CD8-positive, alpha-beta memory T cell (primary cell): ENCODE data around the gene CNOT2. TPM values are rescaled to one million over a fixed set of nuclear protein-coding genes. Genes with fewer than 3 reads are reported as not detected.

Experiments used
- CTCF ChIA-PET: fragments of 350-600 bp; sonication (Branson Sonifier 250); formaldehyde crosslinking; loops from one replicate; lab custom pipeline; 2021; ENCODE audit warnings: antibody characterized with exemption; lab: Charles Lee
- POLR2A ChIA-PET: fragments of 350-600 bp; sonication (Branson Sonifier 250); formaldehyde crosslinking; loops from one replicate; lab custom pipeline; 2021; ENCODE audit warnings: antibody characterized with exemption; lab: Charles Lee
- DNase-seq, 5 donors: peaks; one replicate each; pipeline versions ENCODE4 v3.0.0 to v3.0.0-alpha.2; 2020 to 2022; ENCODE audit warnings: mixed read lengths in 1 of 5
- H3K27ac ChIP-seq: one replicate; pipeline ENCODE4 v1.7.0; 2013; ENCODE audit warnings: low read depth, mild to moderate bottlenecking, low read length, moderate library complexity
- H3K27me3 ChIP-seq: 2 replicates; pipeline ENCODE4 v1.7.0; 2013; ENCODE audit warnings: low read length, mild to moderate bottlenecking; ENCODE audit not compliant: insufficient read depth, poor library complexity, severe bottlenecking
- H3K36me3 ChIP-seq: 2 replicates; pipeline ENCODE4 v1.7.0; 2013; ENCODE audit warnings: mild to moderate bottlenecking, low read length, moderate library complexity; ENCODE audit not compliant: insufficient read depth
- H3K4me1 ChIP-seq: 2 replicates; pipeline ENCODE4 v1.7.0; 2013; ENCODE audit warnings: mild to moderate bottlenecking, low read length, moderate library complexity; ENCODE audit not compliant: insufficient read depth
- H3K4me3 ChIP-seq: 2 replicates; pipeline ENCODE4 v1.7.0; 2013; ENCODE audit warnings: mild to moderate bottlenecking, low read length
- H3K9me3 ChIP-seq: 2 replicates; pipeline ENCODE4 v1.7.0; 2013; ENCODE audit warnings: mild to moderate bottlenecking, low read length
- H3K27ac Mint-ChIP-seq, 8 donors: one replicate each; pipeline ENCODE4 v1.8.0; 2020 to 2021; ENCODE audit warnings: mixed read lengths in 8 of 8, mild to moderate bottlenecking in 6 of 8, inconsistent platforms in 3 of 8, moderate library complexity in 3 of 8
- H3K27me3 Mint-ChIP-seq, 2 donors: one replicate each; pipeline ENCODE4 v1.8.0; 2020 to 2021; ENCODE audit warnings: mixed read lengths in 2 of 2, mild to moderate bottlenecking in 1 of 2, moderate library complexity in 1 of 2
- H3K36me3 Mint-ChIP-seq, 3 donors: one replicate each; pipeline ENCODE4 v1.8.0; 2020 to 2021; ENCODE audit warnings: mixed read lengths in 3 of 3, inconsistent platforms in 1 of 3, mild to moderate bottlenecking in 1 of 3
- H3K4me1 Mint-ChIP-seq, 3 donors: one replicate each; pipeline ENCODE4 v1.8.0; 2020 to 2021; ENCODE audit warnings: mixed read lengths in 3 of 3, inconsistent platforms in 1 of 3, mild to moderate bottlenecking in 1 of 3
- H3K4me3 Mint-ChIP-seq, 7 donors: one replicate each; pipeline ENCODE4 v1.8.0; 2020 to 2021; ENCODE audit warnings: mixed read lengths in 7 of 7, mild to moderate bottlenecking in 6 of 7, moderate library complexity in 4 of 7, inconsistent platforms in 2 of 7
- H3K9me3 Mint-ChIP-seq, 5 donors: one replicate each; pipeline ENCODE4 v1.8.0; 2020 to 2022; ENCODE audit warnings: mixed read lengths in 5 of 5, mild to moderate bottlenecking in 3 of 5, moderate library complexity in 2 of 5, inconsistent platforms in 1 of 5
- polyA plus RNA-seq: library from polyadenylated mRNA; unstranded; fragments of 300-500 nt; fragmentation: Illumina TruSeq; gene quantifications from one replicate; pipeline ENCODE4 v1.2.3, GENCODE V29; 2021
- total RNA-seq, 2 experiments: library from RNA; stranded (reverse); gene quantifications; one replicate each; pipeline ENCODE4 v1.2.3, GENCODE V29; 2021

CNOT2 gene, protein sequence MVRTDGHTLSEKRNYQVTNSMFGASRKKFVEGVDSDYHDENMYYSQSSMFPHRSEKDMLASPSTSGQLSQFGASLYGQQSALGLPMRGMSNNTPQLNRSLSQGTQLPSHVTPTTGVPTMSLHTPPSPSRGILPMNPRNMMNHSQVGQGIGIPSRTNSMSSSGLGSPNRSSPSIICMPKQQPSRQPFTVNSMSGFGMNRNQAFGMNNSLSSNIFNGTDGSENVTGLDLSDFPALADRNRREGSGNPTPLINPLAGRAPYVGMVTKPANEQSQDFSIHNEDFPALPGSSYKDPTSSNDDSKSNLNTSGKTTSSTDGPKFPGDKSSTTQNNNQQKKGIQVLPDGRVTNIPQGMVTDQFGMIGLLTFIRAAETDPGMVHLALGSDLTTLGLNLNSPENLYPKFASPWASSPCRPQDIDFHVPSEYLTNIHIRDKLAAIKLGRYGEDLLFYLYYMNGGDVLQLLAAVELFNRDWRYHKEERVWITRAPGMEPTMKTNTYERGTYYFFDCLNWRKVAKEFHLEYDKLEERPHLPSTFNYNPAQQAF
- total RNA-seq (10 to 100 TPM; 70.5 to 73.7 TPM), polyA plus RNA-seq (118 TPM)

DNA sequence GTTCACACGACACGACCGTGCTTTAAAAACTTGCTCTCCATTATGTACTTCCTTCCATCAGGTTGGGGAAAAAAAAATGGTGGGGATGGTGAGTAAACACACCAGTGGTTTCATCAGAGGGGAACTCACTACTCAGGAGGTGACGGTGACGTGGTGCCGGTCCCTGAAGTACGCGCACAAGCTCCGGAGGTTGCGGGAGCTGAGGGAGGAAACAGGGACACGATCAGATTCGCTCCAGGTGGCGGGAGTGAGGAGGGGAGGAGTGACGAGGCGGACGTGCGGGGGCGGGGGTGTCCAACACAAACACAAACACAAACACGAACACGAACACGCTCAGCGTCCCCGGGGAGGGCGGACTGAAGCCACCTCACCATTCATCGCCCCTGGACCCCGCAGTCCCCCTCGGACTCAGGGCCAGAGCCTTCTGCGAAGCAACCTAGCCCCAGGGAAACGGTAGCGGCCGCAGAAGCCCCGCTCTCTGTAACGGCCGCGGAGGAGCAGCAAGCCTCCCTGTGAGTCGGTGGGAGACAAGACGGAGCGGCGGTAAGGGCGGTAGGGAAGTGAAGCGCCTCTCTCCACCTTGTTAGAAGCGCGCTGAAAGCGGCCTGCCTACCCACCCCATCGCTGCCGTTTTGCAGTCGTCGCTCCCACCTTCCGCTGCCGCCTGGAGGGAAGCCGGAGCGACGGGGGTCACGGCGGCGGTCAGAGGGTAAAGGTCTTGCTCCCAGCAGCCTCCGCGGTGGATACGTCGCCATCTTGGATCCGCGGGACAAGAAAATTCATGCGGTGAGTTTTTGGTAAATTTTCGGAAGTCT is at the start of gene CNOT2:
TSS of gene CNOT2 (plus strand) at position 739 of the 815 bp plus-strand sequence. CDS start 34,794 bp downstream, outside the sequence.
- DNase-seq = peak; percentile 85 to 93 (median 87)

DNA sequence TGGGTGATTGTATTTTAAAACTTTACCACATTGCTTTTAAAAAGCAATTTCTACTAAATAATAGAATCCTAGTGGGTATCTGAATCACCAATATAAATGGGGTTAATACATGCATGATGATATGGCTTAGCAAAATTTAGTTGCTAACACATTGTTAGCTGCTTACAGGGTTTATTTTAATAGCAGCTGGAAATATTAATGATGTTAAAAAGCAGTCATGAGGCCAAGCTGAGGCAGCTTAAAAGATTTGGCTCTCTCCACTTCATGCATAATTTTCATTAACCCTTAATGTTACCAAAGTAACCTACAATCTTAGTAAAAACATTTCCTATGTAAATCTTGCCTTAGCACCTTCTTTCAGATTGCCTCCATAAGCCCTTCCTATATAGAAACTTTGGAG is 49.2 kb upstream of the CNOT2 start:
- no peaks in the 10 kb centered on the region for H3K27me3 ChIP-seq
- Mint-ChIP-seq H3K36me3 (peaks cover 0 to 2% (median 0%) of the 10 kb centered on the region in 3 donors), H3K9me3 (no peaks in the 10 kb centered on the region), H3K4me3 (no peak overlapping the region), H3K4me1 (no peaks in the 10 kb centered on the region), H3K27ac (no peak overlapping the region), H3K27me3 (peaks cover 1 to 8% of the 10 kb centered on the region in 2 donors)
- POLR2A ChIA-PET = no interaction called here
- no peaks in the 10 kb centered on the region for H3K36me3 ChIP-seq
- H3K4me1 ChIP-seq = no peaks in the 10 kb centered on the region
- H3K4me3 ChIP-seq = no peak overlapping the region
- DNase-seq = no peak
- no peaks in the 10 kb centered on the region for H3K9me3 ChIP-seq
- no peak overlapping the region for H3K27ac ChIP-seq
- CTCF ChIA-PET = no interaction called here

More for the DNA sequence above, at the start of gene CNOT2:
- Mint-ChIP-seq H3K4me1 (peaks cover 62 to 80% (median 78%) of the 10 kb centered on the region in 3 donors), H3K27me3 (peaks cover 0 to 2% of the 10 kb centered on the region in 2 donors), H3K9me3 (no peaks in the 10 kb centered on the region), H3K27ac (peak within 1 kb of the TSS; percentile 95 to 100 (median 100)), H3K4me3 (peak within 1 kb of the TSS; percentile 93 to 100 (median 97)), H3K36me3 (peaks cover 6 to 67% (median 14%) of the 10 kb centered on the region in 3 donors)
- Histone ChIP-seq H3K36me3 (peaks cover 16% of the 10 kb centered on the region), H3K27ac (peak within 1 kb of the TSS; percentile 97), H3K9me3 (no peaks in the 10 kb centered on the region), H3K4me1 (peaks cover 56% of the 10 kb centered on the region), H3K27me3 (no peaks in the 10 kb centered on the region), H3K4me3 (peak within 1 kb of the TSS; percentile 98)
- CTCF ChIA-PET = interaction anchor here (1.2 kb wide), 1 partner anchor 10 kb away, joined by 3 read pairs; no protein-coding TSS in a partner anchor
- POLR2A ChIA-PET = interaction anchor here (0.8 to 1.3 kb wide), 3 partner anchors 36 to 1421 kb away, joined by 3 to 5 read pairs (median 3); partner anchors contain the start of genes THAP2 and ZFC3H1

DNA sequence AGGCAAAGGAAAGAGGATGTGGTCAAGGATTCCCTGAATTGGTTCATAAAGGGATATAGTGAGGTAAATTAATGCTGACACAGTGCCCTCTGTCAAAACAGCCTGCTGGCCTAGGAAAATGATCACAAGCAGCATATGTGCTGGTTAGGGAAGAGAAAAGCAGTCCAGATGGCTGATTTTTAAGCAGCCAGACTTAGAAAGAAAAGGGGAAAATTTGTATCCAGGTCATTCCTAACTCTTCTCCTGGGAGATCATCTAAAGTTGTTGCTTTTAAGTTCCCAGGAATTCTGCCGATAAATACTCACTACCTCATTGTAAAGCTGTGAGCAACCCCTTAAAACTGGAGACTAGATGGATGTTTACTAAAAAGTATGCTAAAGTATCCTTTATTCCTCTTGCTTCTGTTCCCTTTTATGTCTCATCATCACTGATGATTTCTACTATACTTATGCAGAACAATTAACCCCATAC is 46.4 kb upstream of the CNOT2 start:
- no peak overlapping the region for H3K4me3 ChIP-seq
- no peak overlapping the region for H3K4me3 Mint-ChIP-seq
- CTCF ChIA-PET = no interaction called here
- peaks cover 0 to 2% (median 0%) of the 10 kb centered on the region in 3 donors for H3K36me3 Mint-ChIP-seq
- H3K4me1 ChIP-seq = no peaks in the 10 kb centered on the region
- H3K27ac Mint-ChIP-seq = no peak overlapping the region
- H3K9me3 Mint-ChIP-seq = no peaks in the 10 kb centered on the region
- no peaks in the 10 kb centered on the region for H3K36me3 ChIP-seq
- H3K27me3 ChIP-seq = no peaks in the 10 kb centered on the region
- no peak for DNase-seq
- H3K4me1 Mint-ChIP-seq = no peaks in the 10 kb centered on the region
- peaks cover 1 to 11% of the 10 kb centered on the region in 2 donors for H3K27me3 Mint-ChIP-seq
- H3K9me3 ChIP-seq = no peaks in the 10 kb centered on the region
- POLR2A ChIA-PET = no interaction called here
- no peak overlapping the region for H3K27ac ChIP-seq

DNA sequence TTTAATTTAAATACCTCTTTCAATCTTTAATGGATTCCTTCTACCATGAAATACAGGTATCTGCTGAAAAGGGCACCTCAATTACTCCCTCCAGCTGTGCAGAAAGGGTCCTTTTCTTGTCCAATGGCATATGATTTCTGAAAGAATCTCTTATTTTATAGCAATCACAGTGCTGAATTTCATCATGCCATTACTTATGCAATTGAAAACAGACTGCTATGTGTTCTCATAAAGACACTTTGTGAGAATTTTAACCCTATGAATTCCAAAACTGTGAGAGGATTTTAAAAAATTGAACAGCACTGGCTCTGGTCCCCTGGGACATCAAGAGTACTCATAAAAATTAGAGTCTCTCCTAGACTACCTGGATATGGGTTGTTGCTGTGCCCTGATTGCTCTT is 45.9 kb upstream of the CNOT2 start:
- Mint-ChIP-seq H3K4me1 (no peaks in the 10 kb centered on the region), H3K27ac (no peak overlapping the region), H3K36me3 (peaks cover 0 to 2% (median 0%) of the 10 kb centered on the region in 3 donors), H3K4me3 (no peak overlapping the region), H3K27me3 (peaks cover 1 to 11% of the 10 kb centered on the region in 2 donors), H3K9me3 (no peaks in the 10 kb centered on the region)
- POLR2A ChIA-PET = no interaction called here
- Histone ChIP-seq H3K4me3 (no peak overlapping the region), H3K27ac (no peak overlapping the region), H3K4me1 (no peaks in the 10 kb centered on the region), H3K36me3 (no peaks in the 10 kb centered on the region), H3K27me3 (no peaks in the 10 kb centered on the region), H3K9me3 (no peaks in the 10 kb centered on the region)
- CTCF ChIA-PET = no interaction called here
- DNase-seq = no peak

DNA sequence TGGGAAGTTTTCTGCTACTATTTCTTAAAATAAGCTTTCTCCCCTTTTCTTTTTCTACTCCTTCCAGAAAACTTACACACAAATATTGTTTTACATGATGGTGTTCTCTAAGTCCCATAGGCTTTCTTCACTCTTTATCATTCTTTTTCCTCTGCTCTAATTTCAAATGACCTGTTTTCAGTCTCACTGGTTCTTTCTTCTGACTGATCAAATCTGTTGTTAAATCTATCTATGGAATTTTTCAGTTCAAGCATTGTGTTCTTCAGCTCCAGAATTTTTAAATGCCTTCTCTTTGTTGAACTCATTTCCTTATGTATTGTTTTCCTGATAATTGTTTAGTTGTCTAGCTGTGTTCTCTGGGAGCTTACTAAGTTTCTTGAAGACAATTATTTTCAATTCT is 29.5 kb upstream of the CNOT2 start:
- no peak overlapping the region for H3K4me3 ChIP-seq
- H3K27ac ChIP-seq = no peak overlapping the region
- peaks cover 0 to 2% of the 10 kb centered on the region in 2 donors for H3K27me3 Mint-ChIP-seq
- peaks cover 3 to 30% (median 9%) of the 10 kb centered on the region in 3 donors for H3K36me3 Mint-ChIP-seq
- no peaks in the 10 kb centered on the region for H3K4me1 Mint-ChIP-seq
- H3K4me1 ChIP-seq = no peaks in the 10 kb centered on the region
- peaks cover 3% of the 10 kb centered on the region for H3K9me3 ChIP-seq
- peaks cover 37 to 50% (median 39%) of the 10 kb centered on the region in 5 donors for H3K9me3 Mint-ChIP-seq
- ChIA-PET POLR2A (no interaction called here), CTCF (no interaction called here)
- no peaks in the 10 kb centered on the region for H3K36me3 ChIP-seq
- no peak overlapping the region for H3K4me3 Mint-ChIP-seq
- no peak overlapping the region for H3K27ac Mint-ChIP-seq
- DNase-seq = no peak
- H3K27me3 ChIP-seq = no peaks in the 10 kb centered on the region

DNA sequence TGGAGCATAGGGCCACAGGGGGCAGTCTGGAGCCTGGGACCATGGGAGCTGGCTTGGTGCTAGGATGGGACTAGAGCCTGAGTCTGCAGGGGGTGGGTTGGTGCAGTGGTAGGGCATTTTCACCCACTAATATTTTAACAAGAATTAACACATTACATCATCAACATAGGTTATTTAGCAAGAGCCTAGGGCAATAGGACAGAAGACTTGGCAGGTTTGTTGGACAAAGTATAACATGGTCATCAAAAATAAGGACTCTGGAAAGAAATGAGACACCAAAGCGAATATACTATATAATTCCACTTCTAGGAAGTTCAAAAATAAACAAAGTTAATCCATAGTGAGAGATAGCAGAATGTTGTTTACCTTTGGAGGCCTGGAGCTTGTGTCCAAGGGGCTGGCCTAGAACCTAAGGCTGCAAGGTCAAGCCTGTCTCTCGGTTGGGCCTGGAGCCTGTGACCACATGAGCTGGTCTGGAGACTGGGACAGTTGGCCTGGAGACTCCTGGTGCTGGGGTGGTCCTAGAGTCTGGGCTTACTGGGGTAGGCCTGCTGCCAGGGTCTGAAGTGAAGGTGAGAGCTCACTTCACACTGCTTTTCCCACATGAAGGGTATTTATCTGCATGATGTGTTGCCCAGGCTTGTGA is 28.1 kb upstream of the CNOT2 start:
- peaks cover 3 to 30% (median 9%) of the 10 kb centered on the region in 3 donors for H3K36me3 Mint-ChIP-seq
- POLR2A ChIA-PET = no interaction called here

DNA sequence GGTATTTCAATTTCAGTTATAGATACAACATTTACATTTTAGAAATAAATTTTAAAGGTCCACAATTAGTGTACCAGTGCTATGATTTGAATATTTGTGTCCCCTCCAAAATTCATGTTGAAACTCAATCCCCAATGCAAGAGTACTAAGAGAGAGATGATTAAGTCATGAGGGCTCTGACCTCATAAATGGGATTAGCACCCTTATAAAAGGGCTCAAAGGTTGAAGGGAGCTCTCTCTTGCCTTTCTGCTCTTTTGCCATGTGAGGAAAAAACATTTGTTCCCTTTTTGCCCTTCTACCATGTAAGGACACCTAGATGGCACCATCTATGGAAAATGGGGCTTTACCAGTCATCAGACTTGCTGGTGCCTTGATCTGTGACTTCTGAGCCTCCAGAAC is 25.8 kb upstream of the CNOT2 start:
- Mint-ChIP-seq H3K4me3 (no peak overlapping the region), H3K9me3 (peaks cover 17 to 26% (median 21%) of the 10 kb centered on the region in 5 donors), H3K4me1 (no peaks in the 10 kb centered on the region), H3K27me3 (peaks cover 0 to 2% of the 10 kb centered on the region in 2 donors), H3K36me3 (peaks cover 5 to 30% (median 11%) of the 10 kb centered on the region in 3 donors), H3K27ac (no peak overlapping the region)
- Histone ChIP-seq H3K4me3 (no peak overlapping the region), H3K27ac (no peak overlapping the region), H3K4me1 (no peaks in the 10 kb centered on the region), H3K27me3 (no peaks in the 10 kb centered on the region), H3K9me3 (peaks cover 3% of the 10 kb centered on the region), H3K36me3 (no peaks in the 10 kb centered on the region)
- CTCF ChIA-PET = no interaction called here
- POLR2A ChIA-PET = no interaction called here
- DNase-seq = no peak

More for the DNA sequence above, 28.1 kb upstream of the CNOT2 start:
- no peak for DNase-seq
- Histone ChIP-seq H3K9me3 (peaks cover 3% of the 10 kb centered on the region), H3K4me1 (no peaks in the 10 kb centered on the region), H3K36me3 (no peaks in the 10 kb centered on the region), H3K4me3 (no peak overlapping the region), H3K27ac (no peak overlapping the region), H3K27me3 (no peaks in the 10 kb centered on the region)
- H3K4me1 Mint-ChIP-seq = no peaks in the 10 kb centered on the region
- H3K27me3 Mint-ChIP-seq = peaks cover 0 to 2% of the 10 kb centered on the region in 2 donors
- H3K27ac Mint-ChIP-seq = no peak overlapping the region
- CTCF ChIA-PET = no interaction called here
- no peak overlapping the region for H3K4me3 Mint-ChIP-seq
- H3K9me3 Mint-ChIP-seq = peaks cover 24 to 38% (median 33%) of the 10 kb centered on the region in 5 donors
